GM12878 (cell line): ENCODE measurements around the gene CD70.

ENCODE experiments used
- BHLHE40 ChIP-seq, 2 experiments: fragments of 450-650 bp in 1 of 2; IDR thresholded peaks; 2 replicates each; pipeline ENCODE4 v1.6.1; 2011 to 2017; ENCODE audit warnings: low read depth in 2 of 2, borderline replicate concordance in 1 of 2, improper control_type of control experiment in 1 of 2, low read length in 1 of 2, mild to moderate bottlenecking in 1 of 2
- CREB1 ChIP-seq: IDR thresholded peaks from 2 replicates; pipeline ENCODE4 v1.6.1; 2012; ENCODE audit warnings: low read depth, mild to moderate bottlenecking, inconsistent platforms
- FOXK2 ChIP-seq: fragments of 450-650 bp; IDR thresholded peaks from 2 replicates; pipeline ENCODE4 v1.6.1; 2017; ENCODE audit warnings: mild to moderate bottlenecking, moderate library complexity
- HDGF ChIP-seq: fragments of 450-650 bp; IDR thresholded peaks from 2 replicates; pipeline ENCODE4 v1.6.1; 2016; ENCODE audit warnings: antibody characterized with exemption
- NBN ChIP-seq: fragments of 450-650 bp; IDR thresholded peaks from 2 replicates; pipeline ENCODE4 v1.6.1; 2016
- POLR2AphosphoS5 ChIP-seq: IDR thresholded peaks from 2 replicates; pipeline ENCODE4 v1.6.1; 2011; ENCODE audit warnings: mild to moderate bottlenecking, low read length, inconsistent platforms
- TCF12 ChIP-seq: IDR thresholded peaks from 2 replicates; pipeline ENCODE4 v1.6.1; 2011; ENCODE audit warnings: low read depth, mild to moderate bottlenecking, low read length
- YBX1 ChIP-seq: fragments of 450-650 bp; IDR thresholded peaks from 2 replicates; pipeline ENCODE4 v1.6.1; 2016; ENCODE audit warnings: antibody characterized with exemption
- TF ChIP-seq, protein P1 (sequence below), 3 experiments: IDR thresholded peaks in 2 of 3; conservative IDR thresholded peaks in 1 of 3; 2 replicates each; pipeline ENCODE4 v1.5.1; 2011; ENCODE audit warnings: low read depth in 3 of 3, low read length in 3 of 3, mild to moderate bottlenecking in 3 of 3, control low read depth in 2 of 3, moderate library complexity in 2 of 3, inconsistent platforms in 1 of 3, mixed read lengths in 1 of 3; ENCODE audit not compliant: control insufficient read depth in 2 of 3, insufficient read depth in 1 of 3; ENCODE audit errors: extremely low read depth in 1 of 3
- TF ChIP-seq, protein P2 (sequence below): IDR thresholded peaks from 2 replicates; pipeline ENCODE4 v1.6.1; 2012; ENCODE audit warnings: improper control_type of control experiment, low read depth, low read length; ENCODE audit not compliant: insufficient replicate concordance

DNA sequence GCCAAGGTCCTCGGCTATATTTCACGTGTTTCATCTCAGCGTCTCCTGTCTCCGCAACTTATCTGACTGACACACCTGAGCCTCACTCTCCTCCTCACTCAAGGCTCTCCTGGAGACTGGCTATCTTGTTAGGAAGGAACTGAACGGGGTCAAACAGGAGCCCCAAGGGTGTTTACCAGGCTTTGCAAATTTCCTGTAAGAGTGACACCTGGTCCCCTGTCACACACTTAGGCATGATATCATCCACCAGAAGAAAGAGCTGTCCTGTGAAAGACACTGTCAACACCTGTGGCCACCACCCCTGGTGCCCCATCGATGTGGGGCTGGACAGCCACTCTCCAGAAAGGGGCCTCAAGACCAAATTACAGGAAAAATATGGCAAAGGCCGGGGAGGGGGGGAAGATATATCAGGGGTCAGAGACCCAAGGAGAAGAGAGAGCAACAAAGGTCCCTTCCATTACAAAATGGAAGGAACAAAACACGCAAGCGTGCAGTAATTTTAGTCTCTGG is 2.9 kb downstream of the CD70 start:
- TF ChIP-seq FOXK2 (no peak), YBX1 (no peak), TCF12 (peak; percentile 40; the same call in 1 of the 2 replicates), BHLHE40 (IDR thresholded peaks at IDR 0.05; ENCODE audit: borderline replicate concordance in 1 of 2, low read depth in 2 of 2, low read length in 1 of 2) (0 out of 4 replicates have a peak, but pooled peaks of 1 of the 2 experiments have one; percentile 20), CREB1 (peak; percentile 69; the same call in 1 of the 2 replicates), HDGF (no peak), POLR2AphosphoS5 (no peak; the same call in 1 of the 2 replicates), NBN (no peak)
- TF ChIP-seq, protein P1, sequence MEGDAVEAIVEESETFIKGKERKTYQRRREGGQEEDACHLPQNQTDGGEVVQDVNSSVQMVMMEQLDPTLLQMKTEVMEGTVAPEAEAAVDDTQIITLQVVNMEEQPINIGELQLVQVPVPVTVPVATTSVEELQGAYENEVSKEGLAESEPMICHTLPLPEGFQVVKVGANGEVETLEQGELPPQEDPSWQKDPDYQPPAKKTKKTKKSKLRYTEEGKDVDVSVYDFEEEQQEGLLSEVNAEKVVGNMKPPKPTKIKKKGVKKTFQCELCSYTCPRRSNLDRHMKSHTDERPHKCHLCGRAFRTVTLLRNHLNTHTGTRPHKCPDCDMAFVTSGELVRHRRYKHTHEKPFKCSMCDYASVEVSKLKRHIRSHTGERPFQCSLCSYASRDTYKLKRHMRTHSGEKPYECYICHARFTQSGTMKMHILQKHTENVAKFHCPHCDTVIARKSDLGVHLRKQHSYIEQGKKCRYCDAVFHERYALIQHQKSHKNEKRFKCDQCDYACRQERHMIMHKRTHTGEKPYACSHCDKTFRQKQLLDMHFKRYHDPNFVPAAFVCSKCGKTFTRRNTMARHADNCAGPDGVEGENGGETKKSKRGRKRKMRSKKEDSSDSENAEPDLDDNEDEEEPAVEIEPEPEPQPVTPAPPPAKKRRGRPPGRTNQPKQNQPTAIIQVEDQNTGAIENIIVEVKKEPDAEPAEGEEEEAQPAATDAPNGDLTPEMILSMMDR (IDR thresholded peaks at IDR 0.05 in 2 of 3, conservative IDR thresholded peaks at IDR 0.05 in 1 of 3; ENCODE audit: control insufficient read depth in 2 of 3, extremely low read depth in 1 of 3, insufficient read depth in 1 of 3, low read depth in 3 of 3, low read length in 3 of 3), result no peak
- TF ChIP-seq, protein P2, sequence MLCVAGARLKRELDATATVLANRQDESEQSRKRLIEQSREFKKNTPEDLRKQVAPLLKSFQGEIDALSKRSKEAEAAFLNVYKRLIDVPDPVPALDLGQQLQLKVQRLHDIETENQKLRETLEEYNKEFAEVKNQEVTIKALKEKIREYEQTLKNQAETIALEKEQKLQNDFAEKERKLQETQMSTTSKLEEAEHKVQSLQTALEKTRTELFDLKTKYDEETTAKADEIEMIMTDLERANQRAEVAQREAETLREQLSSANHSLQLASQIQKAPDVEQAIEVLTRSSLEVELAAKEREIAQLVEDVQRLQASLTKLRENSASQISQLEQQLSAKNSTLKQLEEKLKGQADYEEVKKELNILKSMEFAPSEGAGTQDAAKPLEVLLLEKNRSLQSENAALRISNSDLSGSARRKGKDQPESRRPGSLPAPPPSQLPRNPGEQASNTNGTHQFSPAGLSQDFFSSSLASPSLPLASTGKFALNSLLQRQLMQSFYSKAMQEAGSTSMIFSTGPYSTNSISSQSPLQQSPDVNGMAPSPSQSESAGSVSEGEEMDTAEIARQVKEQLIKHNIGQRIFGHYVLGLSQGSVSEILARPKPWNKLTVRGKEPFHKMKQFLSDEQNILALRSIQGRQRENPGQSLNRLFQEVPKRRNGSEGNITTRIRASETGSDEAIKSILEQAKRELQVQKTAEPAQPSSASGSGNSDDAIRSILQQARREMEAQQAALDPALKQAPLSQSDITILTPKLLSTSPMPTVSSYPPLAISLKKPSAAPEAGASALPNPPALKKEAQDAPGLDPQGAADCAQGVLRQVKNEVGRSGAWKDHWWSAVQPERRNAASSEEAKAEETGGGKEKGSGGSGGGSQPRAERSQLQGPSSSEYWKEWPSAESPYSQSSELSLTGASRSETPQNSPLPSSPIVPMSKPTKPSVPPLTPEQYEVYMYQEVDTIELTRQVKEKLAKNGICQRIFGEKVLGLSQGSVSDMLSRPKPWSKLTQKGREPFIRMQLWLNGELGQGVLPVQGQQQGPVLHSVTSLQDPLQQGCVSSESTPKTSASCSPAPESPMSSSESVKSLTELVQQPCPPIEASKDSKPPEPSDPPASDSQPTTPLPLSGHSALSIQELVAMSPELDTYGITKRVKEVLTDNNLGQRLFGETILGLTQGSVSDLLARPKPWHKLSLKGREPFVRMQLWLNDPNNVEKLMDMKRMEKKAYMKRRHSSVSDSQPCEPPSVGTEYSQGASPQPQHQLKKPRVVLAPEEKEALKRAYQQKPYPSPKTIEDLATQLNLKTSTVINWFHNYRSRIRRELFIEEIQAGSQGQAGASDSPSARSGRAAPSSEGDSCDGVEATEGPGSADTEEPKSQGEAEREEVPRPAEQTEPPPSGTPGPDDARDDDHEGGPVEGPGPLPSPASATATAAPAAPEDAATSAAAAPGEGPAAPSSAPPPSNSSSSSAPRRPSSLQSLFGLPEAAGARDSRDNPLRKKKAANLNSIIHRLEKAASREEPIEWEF, result no peak
